NCI-H128 (cell line): ENCODE measurements around the gene TMEM169.

Experiments
- DNase-seq: peaks from one replicate; lab custom pipeline; 2025; ENCODE audit not compliant: unreplicated experiment; lab: John Stamatoyannopoulos, UW

TMEM169 gene

GRCh38 chr2:216103213-216103612 is 21.5 kb downstream of the TMEM169 start:
- DNase-seq = no peak

- no peak for DNase-seq
Observed at GRCh38 chr2:216104691-216105090, 23.0 kb downstream of the TMEM169 start.

- no peak for DNase-seq
Observed at GRCh38 chr2:216107320-216107719, 25.6 kb downstream of the TMEM169 start.

- no peak for DNase-seq
Observed at GRCh38 chr2:216107760-216108159, 26.0 kb downstream of the TMEM169 start.

GRCh38 chr2:216108310-216108966 is 26.7 kb downstream of the TMEM169 start:
- no peak for DNase-seq

- DNase-seq = peak; percentile 94
Observed at GRCh38 chr2:216108967-216109921, 27.5 kb downstream of the TMEM169 start, which contains the start of gene XRCC5. Gene XRCC5, plus strand, starts transcription at chr2:216109348. Its CDS starts 89 bp downstream, at chr2:216109437.

GRCh38 chr2:216109962-216110614 is 28.4 kb downstream of the TMEM169 start:
- DNase-seq = no peak

GRCh38 chr2:216110620-216111019 is 28.9 kb downstream of the TMEM169 start:
- DNase-seq = no peak

GRCh38 chr2:216111122-216111521 is 29.4 kb downstream of the TMEM169 start:
- no peak for DNase-seq

GRCh38 chr2:216112926-216113325 is 31.2 kb downstream of the TMEM169 start:
- DNase-seq = no peak

GRCh38 chr2:216113572-216113971 is 31.9 kb downstream of the TMEM169 start:
- DNase-seq = no peak

GRCh38 chr2:216114382-216114713 is 32.6 kb downstream of the TMEM169 start:
- no peak for DNase-seq

- DNase-seq = peak; percentile 95
Observed at GRCh38 chr2:216114714-216115531, 33.2 kb downstream of the TMEM169 start.

GRCh38 chr2:216116418-216116817 is 34.7 kb downstream of the TMEM169 start:
- no peak for DNase-seq

- no peak for DNase-seq
Observed at GRCh38 chr2:216117561-216118340, 36.0 kb downstream of the TMEM169 start.

GRCh38 chr2:216118474-216118873 is 36.8 kb downstream of the TMEM169 start:
- no peak for DNase-seq

- DNase-seq = no peak
Observed at GRCh38 chr2:216119146-216119545, 37.4 kb downstream of the TMEM169 start.

GRCh38 chr2:216119986-216120385 is 38.3 kb downstream of the TMEM169 start:
- DNase-seq = no peak

GRCh38 chr2:216121255-216121654 is 39.5 kb downstream of the TMEM169 start:
- no peak for DNase-seq

GRCh38 chr2:216126943-216127342 is 45.2 kb downstream of the TMEM169 start:
- no peak for DNase-seq
